ENCODE measurements around the gene PAIP2.

- TF ChIP-seq POLR2AphosphoS5 (IDR thresholded peaks at IDR 0.05) = no peak
- TF ChIP-seq POLR2A (IDR thresholded peaks at IDR 0.05; ENCODE audit: low read depth) = no peak
Observed at GRCh38 chr5:139402561-139403158, 61.0 kb downstream of the PAIP2 start.

All from esophagus muscularis mucosa (tissue), 2 donors.